Measurements from ENCODE around the gene MRRF.
A peak's percentile ranks its signal among the peaks of the same experiment; 100 is the strongest.

- TF ChIP-seq POLR2AphosphoS5 (IDR thresholded peaks at IDR 0.05) (peak; percentile 20 to 78 (median 62)), CTCF (IDR thresholded peaks at IDR 0.05) (no peak), POLR2A (IDR thresholded peaks at IDR 0.05) (no peak)
Observed at GRCh38 chr9:122248448-122248865, 16.2 kb upstream of the MRRF start.
